Astrocyte of the cerebellum (primary cell): ENCODE data around the gene ACTR8.

ENCODE experiments used
- DNase-seq: peaks from one replicate; pipeline ENCODE4 v3.0.0-alpha.2; 2011; ENCODE audit warnings: low read depth
- H3K4me3 ChIP-seq: 2 replicates; pipeline ENCODE4 v1.5.1; 2011; ENCODE audit warnings: mild to moderate bottlenecking, low read depth, low read length, moderate library complexity
- CTCF ChIP-seq: IDR thresholded peaks from 2 replicates; pipeline ENCODE4 v1.5.1; 2012; ENCODE audit warnings: low read length, low read depth, moderate library complexity, mild to moderate bottlenecking; ENCODE audit errors: missing control alignments
- in situ Hi-C: cut with HindIII; loops from 2 replicates; pipeline ENCODE4 v1.10.0; 2017; ENCODE audit warnings: low sequenced_read_pairs

The ACTR8 gene

GRCh38 chr3:53843195-53844177 lies 38.5 kb downstream of the ACTR8 start:
- TF ChIP-seq CTCF, result no peak
- no peak overlapping the region for H3K4me3 ChIP-seq
- DNase-seq, result no peak
- in situ Hi-C loops, result no loop called here

- no peak for DNase-seq
- in situ Hi-C loops, result no loop called here
- TF ChIP-seq CTCF, result peak; percentile 27
- H3K4me3 ChIP-seq, result no peak overlapping the region
These were observed 39.3 kb downstream of the ACTR8 start for GRCh38 chr3:53842436-53843194.

- H3K4me3 ChIP-seq, result no peak overlapping the region
- DNase-seq, result no peak
- in situ Hi-C loops, result no loop called here
- TF ChIP-seq CTCF, result no peak
These were observed 40.7 kb downstream of the ACTR8 start for GRCh38 chr3:53841296-53841695.

GRCh38 chr3:53837331-53837730 lies 44.6 kb downstream of the ACTR8 start:
- no peak for DNase-seq
- TF ChIP-seq CTCF, result no peak
- in situ Hi-C loops, result no loop called here
- no peak overlapping the region for H3K4me3 ChIP-seq

GRCh38 chr3:53836084-53836872 lies 45.7 kb downstream of the ACTR8 start:
- no peak for TF ChIP-seq CTCF
- in situ Hi-C loops, result no loop called here
- no peak for DNase-seq
- H3K4me3 ChIP-seq, result no peak overlapping the region

GRCh38 chr3:53835257-53835656 lies 46.7 kb downstream of the ACTR8 start:
- in situ Hi-C loops, result no loop called here

More at GRCh38 chr3:53835257-53835656, 46.7 kb downstream of the ACTR8 start:
- no peak for TF ChIP-seq CTCF
- no peak overlapping the region for H3K4me3 ChIP-seq
- DNase-seq, result no peak
